WTC11 (cell line): Measurements from ENCODE around the gene POFUT2. TPM values are rescaled to one million over a fixed set of nuclear protein-coding genes. Genes with fewer than 3 reads are reported as not detected.
A peak's percentile ranks its signal among the peaks of the same experiment; 100 is the strongest.

Experiments used
- ATAC-seq: fragments of 200-7000 bp; cut with Tn5 transposase; 2 replicates; pipeline ENCODE4 v1.10.0; 2021; ENCODE audit warnings: mild to moderate bottlenecking, moderate library complexity
- CTCF ChIA-PET: fragments of 300-600 bp; sonication (Branson Sonifier 250); formaldehyde crosslinking; loops from one replicate; lab custom pipeline; 2021; ENCODE audit warnings: antibody characterized with exemption; lab: Charles Lee
- POLR2A ChIA-PET: fragments of 350-600 bp; sonication (Branson Sonifier 250); formaldehyde crosslinking; loops from one replicate; lab custom pipeline; 2021; ENCODE audit warnings: antibody characterized with exemption; lab: Charles Lee
- DNase-seq: peaks from one replicate; pipeline ENCODE4 v3.0.0; 2021; ENCODE audit warnings: low spot score
- H3K27ac Mint-ChIP-seq: 2 replicates; pipeline ENCODE4 v1.8.0; 2021; ENCODE audit warnings: mixed read lengths
- H3K27me3 Mint-ChIP-seq: 2 replicates; pipeline ENCODE4 v1.8.0; 2021; ENCODE audit warnings: low read depth, mild to moderate bottlenecking, moderate library complexity, mixed read lengths
- H3K36me3 Mint-ChIP-seq: 2 replicates; pipeline ENCODE4 v1.8.0; 2021; ENCODE audit warnings: mixed read lengths
- H3K4me1 Mint-ChIP-seq: 2 replicates; pipeline ENCODE4 v1.8.0; 2022; ENCODE audit warnings: mixed read lengths
- H3K4me3 Mint-ChIP-seq: 2 replicates; pipeline ENCODE4 v1.8.0; 2021; ENCODE audit warnings: mild to moderate bottlenecking, moderate library complexity, mixed read lengths
- H3K9me3 Mint-ChIP-seq: 2 replicates; pipeline ENCODE4 v1.8.0; 2021; ENCODE audit warnings: mixed read lengths
- CBFB ChIP-seq: sonication (generic); formaldehyde crosslinking; IDR thresholded peaks from 2 replicates; pipeline ENCODE4 v1.8.1; 2022; ENCODE audit warnings: mild to moderate bottlenecking, low read depth, missing genetic modification reagents
- CREM ChIP-seq: sonication (generic); formaldehyde crosslinking; IDR thresholded peaks from 2 replicates; pipeline ENCODE4 v1.8.1; 2022; ENCODE audit warnings: mild to moderate bottlenecking, missing genetic modification reagents, moderate library complexity
- ELF4 ChIP-seq: sonication (generic); formaldehyde crosslinking; IDR thresholded peaks from 2 replicates; pipeline ENCODE4 v1.8.1; 2022; ENCODE audit warnings: low read depth, mild to moderate bottlenecking, moderate library complexity, missing genetic modification reagents
- IRF1 ChIP-seq: sonication (generic); formaldehyde crosslinking; IDR thresholded peaks from 2 replicates; pipeline ENCODE4 v1.8.0; 2023; ENCODE audit warnings: missing genetic modification reagents
- IRF2 ChIP-seq: sonication (generic); formaldehyde crosslinking; IDR thresholded peaks from 2 replicates; pipeline ENCODE4 v1.8.0; 2022; ENCODE audit warnings: low read depth, missing genetic modification reagents, borderline replicate concordance
- JAZF1 ChIP-seq: fragments of 250-450 bp; sonication (Bioruptor Pico); IDR thresholded peaks from 2 replicates; pipeline ENCODE4 v1.9.0; 2021; ENCODE audit warnings: moderate library complexity, mild to moderate bottlenecking, inconsistent platforms
- JUN ChIP-seq: sonication (generic); formaldehyde crosslinking; IDR thresholded peaks from 2 replicates; pipeline ENCODE4 v1.8.0; 2023; ENCODE audit warnings: mild to moderate bottlenecking, missing genetic modification reagents
- PRDM15 ChIP-seq: sonication (generic); formaldehyde crosslinking; IDR thresholded peaks from 2 replicates; pipeline ENCODE4 v1.8.0; 2022; ENCODE audit warnings: missing genetic modification reagents
- RORB ChIP-seq: fragments of 250-450 bp; sonication (Bioruptor Pico); IDR thresholded peaks from 2 replicates; pipeline ENCODE4 v1.9.0; 2021; ENCODE audit warnings: mild to moderate bottlenecking
- ZBTB21 ChIP-seq: sonication (generic); formaldehyde crosslinking; IDR thresholded peaks from 2 replicates; pipeline ENCODE4 v1.8.1; 2023; ENCODE audit warnings: mild to moderate bottlenecking, missing genetic modification reagents, borderline replicate concordance
- ZMAT4 ChIP-seq: fragments of 250-450 bp; sonication (Bioruptor Pico); IDR thresholded peaks from 2 replicates; pipeline ENCODE4 v1.9.0; 2021; ENCODE audit warnings: mild to moderate bottlenecking
- ZNF121 ChIP-seq: sonication (generic); formaldehyde crosslinking; IDR thresholded peaks from 2 replicates; pipeline ENCODE4 v1.8.0; 2023; ENCODE audit warnings: missing genetic modification reagents
- ZNF396 ChIP-seq: fragments of 250-450 bp; sonication (Bioruptor Pico); IDR thresholded peaks from 2 replicates; pipeline ENCODE4 v1.8.0; 2021; ENCODE audit warnings: mild to moderate bottlenecking, moderate library complexity, borderline replicate concordance
- ZNF416 ChIP-seq: fragments of 250-450 bp; sonication (Bioruptor Pico); IDR thresholded peaks from 2 replicates; pipeline ENCODE4 v1.9.0; 2021; ENCODE audit warnings: mild to moderate bottlenecking, inconsistent platforms
- ZNF532 ChIP-seq: fragments of 250-450 bp; sonication (Bioruptor Pico); IDR thresholded peaks from 2 replicates; pipeline ENCODE4 v1.9.0; 2021; ENCODE audit warnings: mild to moderate bottlenecking, borderline replicate concordance
- total RNA-seq: library from RNA; stranded (reverse); gene quantifications from 3 replicates; pipeline ENCODE4 v1.2.3, GENCODE V29; 2021

Gene POFUT2
- total RNA-seq, 1 experiment from 2014 or later: 39.7 TPM

GRCh38 chr21:45237401-45237800 is 50.3 kb downstream of the POFUT2 start:
- POLR2A ChIA-PET: no interaction called here
- H3K27me3 Mint-ChIP-seq: no peaks in the 10 kb centered on the region; the same call in 1 of the 2 replicates
- ATAC-seq: no peak

GRCh38 chr21:45236481-45236880 is 51.2 kb downstream of the POFUT2 start:
- no peak overlapping the region for H3K4me3 Mint-ChIP-seq
- ChIA-PET CTCF (interaction anchor here (1.0 to 1.3 kb wide), 2 partner anchors 10 to 73 kb away, joined by 3 read pairs; no protein-coding TSS in a partner anchor), POLR2A (no interaction called here)
- no peaks in the 10 kb centered on the region; the same call in 1 of the 2 replicates for H3K27me3 Mint-ChIP-seq
- peaks cover 20% of the 10 kb centered on the region for H3K9me3 Mint-ChIP-seq
- DNase-seq (no peak), ATAC-seq (peak; percentile 39; the same call in 1 of the 2 replicates)
- no peaks in the 10 kb centered on the region for H3K4me1 Mint-ChIP-seq
- H3K36me3 Mint-ChIP-seq: peaks cover 3% of the 10 kb centered on the region; the same call in 1 of the 2 replicates
- TF ChIP-seq ZNF416 (CRISPR knock-in tag) (no peak), ZNF121 (CRISPR knock-in tag) (no peak), ZBTB21 (no peak), ZNF396 (CRISPR knock-in tag) (no peak), ZNF532 (CRISPR knock-in tag) (no peak), IRF2 (CRISPR knock-in tag) (no peak), CBFB (CRISPR knock-in tag) (no peak), JUN (CRISPR knock-in tag) (no peak), CREM (CRISPR knock-in tag) (no peak), PRDM15 (no peak), JAZF1 (CRISPR knock-in tag) (no peak), RORB (CRISPR knock-in tag) (no peak)
- no peak overlapping the region for H3K27ac Mint-ChIP-seq

More at GRCh38 chr21:45237401-45237800, 50.3 kb downstream of the POFUT2 start:
- DNase-seq: no peak
- peaks cover 27% of the 10 kb centered on the region for H3K9me3 Mint-ChIP-seq
- H3K27ac Mint-ChIP-seq: no peak overlapping the region
- no peaks in the 10 kb centered on the region for H3K4me1 Mint-ChIP-seq
- peaks cover 3% of the 10 kb centered on the region; the same call in 1 of the 2 replicates for H3K36me3 Mint-ChIP-seq
- H3K4me3 Mint-ChIP-seq: no peak overlapping the region
- TF ChIP-seq ELF4 (CRISPR knock-in tag): no peak
- TF ChIP-seq IRF1 (CRISPR knock-in tag): no peak
- TF ChIP-seq ZMAT4 (CRISPR knock-in tag): no peak
- TF ChIP-seq, all 79 proteins: peak for 0
- CTCF ChIA-PET: interaction anchor here (1.0 to 1.3 kb wide), 2 partner anchors 11 to 72 kb away, joined by 3 read pairs; no protein-coding TSS in a partner anchor
